DND-41 (cell line): ENCODE data around the gene SOWAHA.

Experiments used
- CTCF ChIP-seq: IDR thresholded peaks from 2 replicates; pipeline ENCODE4 v1.5.1; 2012; ENCODE audit warnings: borderline replicate concordance, low read length, moderate library complexity, mild to moderate bottlenecking; ENCODE audit not compliant: poor library complexity, severe bottlenecking; ENCODE audit errors: extremely low read depth
- EZH2 ChIP-seq: IDR thresholded peaks from 3 replicates; pipeline ENCODE4 v1.6.1; 2012; ENCODE audit warnings: borderline replicate concordance, low read depth, mild to moderate bottlenecking, moderate library complexity, low read length, inconsistent platforms; ENCODE audit not compliant: severe bottlenecking

DNA sequence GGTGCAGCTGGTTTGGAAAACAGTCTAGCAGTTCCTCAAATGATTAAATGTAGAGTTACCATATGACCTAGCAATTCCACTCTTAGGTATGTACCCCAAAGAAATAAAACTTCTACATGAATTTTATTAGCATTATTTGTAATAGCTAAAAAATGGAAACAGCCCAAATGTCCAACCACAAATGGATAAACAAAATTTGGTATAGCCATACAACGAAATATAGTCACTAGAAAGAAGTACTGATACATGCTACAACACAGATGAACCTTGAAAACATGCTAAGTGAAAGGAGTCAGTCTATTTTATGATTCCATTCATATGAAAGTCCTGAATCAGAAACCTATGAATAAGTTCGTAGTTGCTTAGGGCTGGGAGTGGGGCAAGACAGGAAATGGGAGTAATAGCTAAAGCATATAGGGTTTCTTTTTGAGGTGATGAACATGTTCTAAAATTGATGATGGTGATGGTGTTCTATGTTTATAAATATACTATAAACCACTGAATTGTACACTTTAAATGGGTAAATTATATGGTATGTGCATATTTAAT, 46.9 kb downstream of the SOWAHA start:
- TF ChIP-seq CTCF (no peak), EZH2 (no peak)
